ENCODE results near the gene SF3A1.

The SF3A1 gene

GRCh38 chr22:30294830-30295229 lies 61.9 kb downstream of the SF3A1 start:
- in situ Hi-C loops (cut with HindIII; ENCODE audit: low sequenced_read_pairs) = no loop called here
- DNase-seq (ENCODE audit: low read depth) = no peak
- TF ChIP-seq CTCF (IDR thresholded peaks at IDR 0.05; ENCODE audit: low read depth, low read length, missing control alignments) = no peak
- no peak overlapping the region for H3K4me3 ChIP-seq (ENCODE audit: low read depth, low read length)

GRCh38 chr22:30294066-30294465 lies 62.6 kb downstream of the SF3A1 start:
- DNase-seq (ENCODE audit: low read depth) = no peak
- in situ Hi-C loops (cut with HindIII; ENCODE audit: low sequenced_read_pairs) = no loop called here
- TF ChIP-seq CTCF (IDR thresholded peaks at IDR 0.05; ENCODE audit: low read depth, low read length, missing control alignments) = no peak
- H3K4me3 ChIP-seq (ENCODE audit: low read depth, low read length) = no peak overlapping the region

GRCh38 chr22:30293026-30293425 lies 63.7 kb downstream of the SF3A1 start:
- TF ChIP-seq CTCF (IDR thresholded peaks at IDR 0.05; ENCODE audit: low read depth, low read length, missing control alignments) = no peak
- in situ Hi-C loops (cut with HindIII; ENCODE audit: low sequenced_read_pairs) = no loop called here
- no peak overlapping the region for H3K4me3 ChIP-seq (ENCODE audit: low read depth, low read length)
- no peak for DNase-seq (ENCODE audit: low read depth)

- TF ChIP-seq CTCF (IDR thresholded peaks at IDR 0.05; ENCODE audit: low read depth, low read length, missing control alignments) = no peak
- in situ Hi-C loops (cut with HindIII; ENCODE audit: low sequenced_read_pairs) = no loop called here
- DNase-seq (ENCODE audit: low read depth) = no peak
- H3K4me3 ChIP-seq (ENCODE audit: low read depth, low read length) = no peak overlapping the region
Observed at GRCh38 chr22:30292069-30292970, 64.4 kb downstream of the SF3A1 start.

- no peak overlapping the region for H3K4me3 ChIP-seq (ENCODE audit: low read depth, low read length)
- DNase-seq (ENCODE audit: low read depth) = no peak
- no peak for TF ChIP-seq CTCF (IDR thresholded peaks at IDR 0.05; ENCODE audit: low read depth, low read length, missing control alignments)
- in situ Hi-C loops (cut with HindIII; ENCODE audit: low sequenced_read_pairs) = no loop called here
Observed at GRCh38 chr22:30291058-30291892, 65.4 kb downstream of the SF3A1 start.

GRCh38 chr22:30290342-30291057 lies 66.2 kb downstream of the SF3A1 start:
- no peak overlapping the region for H3K4me3 ChIP-seq (ENCODE audit: low read depth, low read length)
- DNase-seq (ENCODE audit: low read depth) = no peak
- TF ChIP-seq CTCF (IDR thresholded peaks at IDR 0.05; ENCODE audit: low read depth, low read length, missing control alignments) = no peak
- in situ Hi-C loops (cut with HindIII; ENCODE audit: low sequenced_read_pairs) = no loop called here
